DMS 273 (cell line): ENCODE measurements around the gene ERVW-1.
"Not testable (repeated sequence)": the region's sequence is repeated elsewhere in the genome, so short reads cannot be mapped to it uniquely, and the experiment has no call there.

Experiments used
- DNase-seq: peaks from one replicate; lab custom pipeline; 2025; ENCODE audit not compliant: unreplicated experiment; lab: John Stamatoyannopoulos, UW

The ERVW-1 gene

GRCh38 chr7:92475261-92475770, 2.4 kb downstream of the ERVW-1 start:
- not testable (repeated sequence) for DNase-seq

- not testable (repeated sequence) for DNase-seq
These were observed 3.8 kb downstream of the ERVW-1 start for GRCh38 chr7:92473989-92474388.

GRCh38 chr7:92468589-92468988, 9.2 kb downstream of the ERVW-1 start:
- DNase-seq, result not testable (repeated sequence)

GRCh38 chr7:92466682-92467081, 11.1 kb downstream of the ERVW-1 start:
- no peak for DNase-seq

GRCh38 chr7:92464515-92464914, 13.2 kb downstream of the ERVW-1 start:
- DNase-seq, result no peak

- DNase-seq, result no peak
These were observed 15.2 kb downstream of the ERVW-1 start for GRCh38 chr7:92462560-92462959.

- peak; percentile 81 for DNase-seq
These were observed 16.4 kb downstream of the ERVW-1 start for GRCh38 chr7:92461027-92462003.

- DNase-seq, result no peak
These were observed 17.2 kb downstream of the ERVW-1 start for GRCh38 chr7:92460510-92460909.

GRCh38 chr7:92460109-92460508, 17.6 kb downstream of the ERVW-1 start:
- DNase-seq, result no peak

- DNase-seq, result no peak
These were observed 21.5 kb downstream of the ERVW-1 start for GRCh38 chr7:92456236-92456635.

- DNase-seq, result no peak
These were observed 26.1 kb downstream of the ERVW-1 start for GRCh38 chr7:92451645-92452044.

GRCh38 chr7:92448205-92448747, 29.5 kb downstream of the ERVW-1 start:
- DNase-seq, result peak; percentile 80

GRCh38 chr7:92447345-92448204, 30.2 kb downstream of the ERVW-1 start, which contains the start of gene GATAD1:
Gene GATAD1, plus strand, starts transcription at chr7:92447482. Its CDS starts 248 bp downstream, at chr7:92447730.
- DNase-seq, result peak; percentile 96

- no peak for DNase-seq
These were observed 30.8 kb downstream of the ERVW-1 start for GRCh38 chr7:92446869-92447344.

- not testable (repeated sequence) for DNase-seq
These were observed 35.0 kb downstream of the ERVW-1 start for GRCh38 chr7:92442720-92443119.

- DNase-seq, result no peak
These were observed 39.7 kb downstream of the ERVW-1 start for GRCh38 chr7:92437956-92438491.

- DNase-seq, result no peak
These were observed 40.9 kb downstream of the ERVW-1 start for GRCh38 chr7:92436612-92437445.

- no peak for DNase-seq
These were observed 42.2 kb downstream of the ERVW-1 start for GRCh38 chr7:92435542-92435941.

- no peak for DNase-seq
These were observed 44.7 kb downstream of the ERVW-1 start for GRCh38 chr7:92433019-92433418.
